Ovary (tissue), 9 donors: ENCODE data around the gene TUBB6. TPM values are rescaled to one million over a fixed set of nuclear protein-coding genes. Genes with fewer than 3 reads are reported as not detected.

Source experiments
- DNase-seq, 5 donors: peaks; one replicate each; pipeline ENCODE4 v3.0.0-alpha.2; 2019 to 2020
- H3K27ac ChIP-seq, 2 donors: fragments of 200-600 bp; one replicate each; pipeline versions ENCODE4 v1.5.1 to v1.8.0; 2019 to 2022
- H3K27me3 ChIP-seq: fragments of 200-600 bp; one replicate; pipeline ENCODE4 v1.8.0; 2022
- H3K36me3 ChIP-seq: fragments of 200-600 bp; sonication (generic); one replicate; pipeline ENCODE4 v1.5.1; 2019
- H3K4me1 ChIP-seq: one replicate; pipeline ENCODE4 v1.8.1; 2013; ENCODE audit warnings: mild to moderate bottlenecking, moderate library complexity; ENCODE audit not compliant: insufficient read depth
- H3K4me3 ChIP-seq: fragments of 200-600 bp; sonication (generic); one replicate; pipeline ENCODE4 v1.5.1; 2017
- H3K9me3 ChIP-seq, 2 donors: fragments of 200-600 bp in 1 of 2; sonication (generic) in 1 of 2; one replicate each; pipeline versions ENCODE4 v1.5.1 to v1.8.1; 2013 to 2019; ENCODE audit warnings: mild to moderate bottlenecking in 1 of 2, moderate library complexity in 1 of 2
- CTCF ChIP-seq, 3 donors: fragments of 450-650 bp in 2 of 3; fragments of 200-600 bp in 1 of 3; IDR thresholded peaks; one replicate each; pipeline versions ENCODE4 v1.5.1 to v1.8.0; 2016 to 2022; ENCODE audit warnings: antibody characterized with exemption in 3 of 3, mild to moderate bottlenecking in 1 of 3
- EP300 ChIP-seq: sonication (generic); formaldehyde crosslinking; IDR thresholded peaks from one replicate; pipeline ENCODE4 v1.6.1; 2017; ENCODE audit warnings: antibody characterized with exemption
- POLR2A ChIP-seq: fragments of 450-650 bp; IDR thresholded peaks from one replicate; pipeline ENCODE4 v1.6.1; 2017; ENCODE audit warnings: antibody characterized with exemption, mild to moderate bottlenecking, moderate library complexity
- WGBS, 3 donors: extraction: QIAGEN DNeasy Blood & Tissue Kit in 1 of 3; methylation state at CpG; one replicate each; pipeline versions ENCODE4 v1.1.5 to v1.1.7; 2013 to 2017; 5-methylcytosine and 5-hydroxymethylcytosine counted together
- intact Hi-C, 4 donors: fragments of 100-400 bp; cut with DNase I; formaldehyde crosslinking; loops; one replicate each; pipeline versions ENCODE4 v1.11.0 to v1.15.1; 2022 to 2023
- polyA plus RNA-seq, 2 donors: library from polyadenylated mRNA; stranded (reverse); fragments of 200-250 nt in 1 of 2; fragments of 350-450 nt in 1 of 2; fragmentation: Illumina TruSeq in 1 of 2; extraction: RNeasy Lipid Tissue Mini Kit (QIAGEN cat#74804) in 1 of 2; gene quantifications; one replicate each; pipeline ENCODE4 v1.2.3, GENCODE V29; 2013 to 2014
- total RNA-seq, 7 donors: library from RNA; depleted of rRNA in 2 of 7; stranded (reverse); fragments of >200 nt in 2 of 7; fragmentation: NEBNext Ultra II Directional in 3 of 7; extraction: Animal tissue kit (Norgen Biotek cat#: 25700) in 3 of 7; gene quantifications; one replicate each; pipeline versions ENCODE4 v1.1.0 to v1.2.4, GENCODE V29; 2016 to 2023
- donor health status: DM: no; HTN: no; CAD: no; lungs with moderate emphysema.
- donor health status: DM: no; HTN: no; CAD: no.
- donor health status: Bipolar disorder and iron deficiency.
- donor health status: DM: yes; HTN: yes; CAD: no.
- donor health status: DM: no; HTN: no; CAD: no.
- donor health status: DM: yes; HTN: yes; CAD: no.

TUBB6 gene
- total and polyA plus RNA-seq, 9 donors = 77.3 to 155 (median 121) TPM

- no peak overlapping the region for H3K27ac ChIP-seq
- H3K27me3 ChIP-seq = no peaks in the 10 kb centered on the region
- peaks cover 2% of the 10 kb centered on the region for H3K4me1 ChIP-seq
- TF ChIP-seq EP300 (no peak), POLR2A (no peak), CTCF (IDR thresholded peaks at IDR 0.05) (no peak)
- no peaks in the 10 kb centered on the region for H3K9me3 ChIP-seq
- 92 to 96% (median 94%) methylated on average over 8 of the region's 8 CpGs for WGBS, 3 donors
- no peak for DNase-seq
- intact Hi-C loops = no loop called here
- H3K36me3 ChIP-seq = no peaks in the 10 kb centered on the region
- no peak overlapping the region for H3K4me3 ChIP-seq
Measured at GRCh38 chr18:12366379-12366778, 58.3 kb downstream of the TUBB6 start.

GRCh38 chr18:12366784-12367183, 58.7 kb downstream of the TUBB6 start:
- TF ChIP-seq EP300 (no peak), CTCF (IDR thresholded peaks at IDR 0.05) (no peak), POLR2A (no peak)
- intact Hi-C loops = no loop called here
- Histone ChIP-seq H3K4me3 (no peak overlapping the region), H3K27ac (no peak overlapping the region), H3K9me3 (no peaks in the 10 kb centered on the region), H3K36me3 (no peaks in the 10 kb centered on the region), H3K4me1 (peaks cover under 1% of the 10 kb centered on the region), H3K27me3 (no peaks in the 10 kb centered on the region)
- no peak for DNase-seq
- WGBS, 3 donors = 81 to 87% (median 86%) methylated on average over 5 of the region's 5 CpGs

GRCh38 chr18:12369211-12369610, 61.2 kb downstream of the TUBB6 start:
- no peaks in the 10 kb centered on the region for H3K27me3 ChIP-seq
- H3K9me3 ChIP-seq = no peaks in the 10 kb centered on the region
- DNase-seq = no peak
- H3K27ac ChIP-seq = no peak overlapping the region
- TF ChIP-seq EP300 (no peak), POLR2A (no peak), CTCF (IDR thresholded peaks at IDR 0.05) (no peak)
- H3K4me1 ChIP-seq = peaks cover 4% of the 10 kb centered on the region
- 82 to 92% (median 85%) methylated on average over 7 of the region's 7 CpGs for WGBS, 3 donors
- H3K4me3 ChIP-seq = no peak overlapping the region
- intact Hi-C loops = no loop called here
- no peaks in the 10 kb centered on the region for H3K36me3 ChIP-seq

- intact Hi-C loops = loop anchor here in 3 of 4 donors (10.0 kb wide), 2 partner anchors 47 to 97 kb away; no protein-coding TSS in a partner anchor
- TF ChIP-seq POLR2A (no peak), CTCF (IDR thresholded peaks at IDR 0.05) (no peak), EP300 (no peak)
- 82 to 90% (median 88%) methylated on average over 2 of the region's 2 CpGs for WGBS, 3 donors
- Histone ChIP-seq H3K27me3 (no peaks in the 10 kb centered on the region), H3K9me3 (no peaks in the 10 kb centered on the region), H3K4me3 (no peak overlapping the region), H3K4me1 (peaks cover 14% of the 10 kb centered on the region), H3K27ac (no peak overlapping the region), H3K36me3 (no peaks in the 10 kb centered on the region)
- no peak for DNase-seq
Measured at GRCh38 chr18:12371590-12371989, 63.5 kb downstream of the TUBB6 start.
